ENCODE results near the gene VPS54.
"Not testable (repeated sequence)": the region's sequence is repeated elsewhere in the genome, so short reads cannot be mapped to it uniquely, and the experiment has no call there.

DNA sequence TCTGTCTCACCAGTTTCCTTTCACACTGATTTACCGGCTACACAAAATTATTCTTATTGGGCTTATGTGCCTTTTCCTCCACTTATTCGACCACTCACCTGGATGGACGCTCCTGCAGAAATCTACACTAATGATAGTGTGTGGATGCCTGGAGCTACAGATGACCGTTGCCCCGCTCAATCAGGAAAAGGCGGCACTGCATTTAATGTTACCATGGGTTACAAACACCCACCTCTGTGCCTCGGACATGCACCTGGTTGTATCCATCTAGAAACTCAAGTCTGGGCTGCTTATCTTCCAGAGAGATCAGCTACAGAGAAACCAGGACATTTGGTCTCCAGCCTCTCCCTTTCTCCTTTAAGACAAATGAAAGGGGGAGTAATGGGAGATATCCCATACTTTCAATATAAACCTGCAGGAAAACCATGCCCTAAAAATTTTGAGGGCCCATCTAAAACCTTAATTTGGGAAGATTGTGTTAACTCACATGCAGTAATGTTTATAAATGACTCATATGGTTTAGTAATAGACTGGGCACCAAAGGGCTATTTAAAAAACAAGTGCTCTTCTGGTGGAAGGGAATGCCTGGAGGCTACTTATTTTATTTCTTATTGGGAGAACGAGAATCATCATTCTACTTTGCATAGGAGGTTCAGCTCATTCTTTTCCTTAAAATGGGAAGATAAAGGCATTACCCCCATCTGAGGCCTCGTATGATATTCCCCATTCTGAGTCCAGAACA is 24.7 kb downstream of the VPS54 start:
- not testable (repeated sequence) for TF ChIP-seq CTCF (optimal IDR thresholded peaks at IDR 0.05 in 1 of 3, IDR thresholded peaks at IDR 0.05 in 1 of 3, conservative IDR thresholded peaks at IDR 0.05 in 1 of 3; ENCODE audit: extremely low read depth in 1 of 3, insufficient read depth in 2 of 3, low read length in 3 of 3); EZH2 (IDR thresholded peaks at IDR 0.05; ENCODE audit: low read length)
